ENCODE data around the gene ERCC6L2.

- TF ChIP-seq POLR2A (IDR thresholded peaks at IDR 0.05) (no peak), CTCF (IDR thresholded peaks at IDR 0.05) (no peak)
Measured at GRCh38 chr9:95840074-95840473, 35.4 kb upstream of the ERCC6L2 start.
